Hepatocyte (in vitro differentiated cells): ENCODE data around the gene FLT4. TPM values are rescaled to one million over a fixed set of nuclear protein-coding genes. Genes with fewer than 3 reads are reported as not detected.

Experiments used
- DNase-seq: peaks from one replicate; pipeline ENCODE4 v3.0.0-alpha.2; 2016; ENCODE audit warnings: low spot score
- H2AFZ ChIP-seq: fragments of 200-600 bp; sonication (generic); 2 replicates; pipeline ENCODE4 v1.6.0; 2016; ENCODE audit warnings: antibody characterized with exemption, mild to moderate bottlenecking
- H3K27ac ChIP-seq: fragments of 200-600 bp; sonication (generic); 2 replicates; pipeline ENCODE4 v1.5.1; 2016; ENCODE audit warnings: mild to moderate bottlenecking
- H3K27me3 ChIP-seq: fragments of 200-600 bp; sonication (generic); 2 replicates; pipeline ENCODE4 v1.6.1; 2016
- H3K36me3 ChIP-seq: fragments of 200-600 bp; sonication (generic); replicated peaks from 2 replicates; pipeline ENCODE4 v1.5.1; 2016; ENCODE audit warnings: low read depth; ENCODE audit not compliant: insufficient read depth
- H3K4me1 ChIP-seq: fragments of 200-600 bp; sonication (generic); 2 replicates; pipeline ENCODE4 v1.5.1; 2016; ENCODE audit warnings: mild to moderate bottlenecking, moderate library complexity; ENCODE audit not compliant: insufficient read depth
- H3K4me2 ChIP-seq: fragments of 200-600 bp; sonication (generic); 2 replicates; pipeline ENCODE4 v1.6.0; 2016
- H3K4me3 ChIP-seq: fragments of 200-600 bp; sonication (generic); 2 replicates; pipeline ENCODE4 v1.5.1; 2016; ENCODE audit warnings: mild to moderate bottlenecking
- H3K79me2 ChIP-seq: fragments of 200-600 bp; sonication (generic); 2 replicates; pipeline ENCODE4 v1.6.0; 2017; ENCODE audit warnings: mild to moderate bottlenecking
- H3K9me2 ChIP-seq: fragments of 200-600 bp; sonication (generic); replicated peaks from 2 replicates; pipeline ENCODE4 v1.6.0; 2017; ENCODE audit warnings: mild to moderate bottlenecking; ENCODE audit not compliant: insufficient read depth
- H3K9me3 ChIP-seq: fragments of 200-600 bp; sonication (generic); 2 replicates; pipeline ENCODE4 v1.5.1; 2016; ENCODE audit warnings: low read depth, mild to moderate bottlenecking
- H4K20me1 ChIP-seq: fragments of 200-600 bp; sonication (generic); 2 replicates; pipeline ENCODE4 v1.6.0; 2016; ENCODE audit warnings: mild to moderate bottlenecking; ENCODE audit not compliant: insufficient read depth, poor library complexity, severe bottlenecking
- CTCF ChIP-seq: fragments of 200-600 bp; sonication (generic); IDR thresholded peaks from 2 replicates; pipeline ENCODE4 v1.5.1; 2016; ENCODE audit warnings: antibody characterized with exemption, mild to moderate bottlenecking; ENCODE audit not compliant: poor library complexity
- EZH2 ChIP-seq: fragments of 200-600 bp; sonication (generic); IDR thresholded peaks from 2 replicates; pipeline ENCODE4 v1.6.1; 2016; ENCODE audit warnings: antibody characterized with exemption, mild to moderate bottlenecking, borderline replicate concordance
- EZH2phosphoT487 ChIP-seq: fragments of 200-600 bp; sonication (generic); IDR thresholded peaks from one replicate; pipeline ENCODE4 v1.6.1; 2018; ENCODE audit warnings: antibody characterized with exemption, mild to moderate bottlenecking, low read depth, moderate library complexity; ENCODE audit not compliant: unreplicated experiment, severe bottlenecking
- WGBS: methylation state at CpG from one replicate; pipeline ENCODE4 v1.1.6; 2016; ENCODE audit warnings: low lambda C conversion rate; ENCODE audit errors: missing lambda C conversion rate; 5-methylcytosine and 5-hydroxymethylcytosine counted together
- polyA plus RNA-seq: library from polyadenylated mRNA; unstranded; fragments of >200 nt; fragmentation: Nextera tagmentation; extraction: Ambion mirVana; gene quantifications from 2 replicates; pipeline ENCODE4 v1.2.1, GENCODE V29; 2016
- total RNA-seq: library from RNA; depleted of rRNA; stranded (reverse); fragments of >200 nt; gene quantifications from 2 replicates; pipeline ENCODE4 v1.2.3, GENCODE V29; 2014

FLT4 gene
- total and polyA plus RNA-seq, 2 experiments from 2014 or later = 0.83 to 0.90 TPM

GRCh38 chr5:180628211-180628610 lies 21.2 kb downstream of the FLT4 start:
- no peak overlapping the region for H3K4me2 ChIP-seq
- H2AFZ ChIP-seq = no peak overlapping the region
- H4K20me1 ChIP-seq = no peaks in the 10 kb centered on the region
- 78% methylated on average over 14 of the region's 14 CpGs for WGBS
- no peak overlapping the region for H3K4me3 ChIP-seq
- H3K4me1 ChIP-seq = no peaks in the 10 kb centered on the region
- H3K9me2 ChIP-seq = no peaks in the 10 kb centered on the region
- no peak for TF ChIP-seq EZH2phosphoT487
- no peak for TF ChIP-seq EZH2
- no peak for TF ChIP-seq CTCF
- H3K36me3 ChIP-seq = no peaks in the 10 kb centered on the region
- H3K79me2 ChIP-seq = no peaks in the 10 kb centered on the region
- no peaks in the 10 kb centered on the region for H3K27me3 ChIP-seq
- no peak overlapping the region for H3K27ac ChIP-seq
- H3K9me3 ChIP-seq = no peaks in the 10 kb centered on the region
- DNase-seq = no peak

GRCh38 chr5:180627386-180628120 lies 21.8 kb downstream of the FLT4 start:
- H3K4me3 ChIP-seq = no peak overlapping the region
- H3K9me2 ChIP-seq = no peaks in the 10 kb centered on the region

GRCh38 chr5:180626661-180627385 lies 22.6 kb downstream of the FLT4 start:
- no peaks in the 10 kb centered on the region for H3K36me3 ChIP-seq
- H2AFZ ChIP-seq = no peak overlapping the region
- H3K79me2 ChIP-seq = no peaks in the 10 kb centered on the region
- H3K27me3 ChIP-seq = no peaks in the 10 kb centered on the region
- H3K4me3 ChIP-seq = no peak overlapping the region
- no peak overlapping the region for H3K4me2 ChIP-seq
- no peak for DNase-seq
- 90% methylated on average over 15 of the region's 15 CpGs for WGBS
- no peaks in the 10 kb centered on the region for H3K9me3 ChIP-seq
- no peaks in the 10 kb centered on the region for H3K9me2 ChIP-seq
- no peak overlapping the region for H3K27ac ChIP-seq
- H3K4me1 ChIP-seq = no peaks in the 10 kb centered on the region
- no peak for TF ChIP-seq EZH2
- TF ChIP-seq CTCF = no peak
- no peak for TF ChIP-seq EZH2phosphoT487
- H4K20me1 ChIP-seq = no peaks in the 10 kb centered on the region

More at GRCh38 chr5:180627386-180628120, 21.8 kb downstream of the FLT4 start:
- DNase-seq = no peak
- Histone ChIP-seq H4K20me1 (no peaks in the 10 kb centered on the region), H3K9me3 (no peaks in the 10 kb centered on the region), H3K36me3 (no peaks in the 10 kb centered on the region), H3K79me2 (no peaks in the 10 kb centered on the region), H3K4me1 (no peaks in the 10 kb centered on the region), H3K27ac (no peak overlapping the region), H3K27me3 (no peaks in the 10 kb centered on the region), H2AFZ (no peak overlapping the region), H3K4me2 (no peak overlapping the region)
- WGBS = 95% methylated on average over 11 of the region's 12 CpGs
- TF ChIP-seq EZH2 = no peak
- TF ChIP-seq CTCF = no peak
- no peak for TF ChIP-seq EZH2phosphoT487
